Ascending aorta (tissue), 2 donors: ENCODE data around the gene CLMN. TPM values are rescaled to one million over a fixed set of nuclear protein-coding genes. Genes with fewer than 3 reads are reported as not detected.

Experiments
- DNase-seq, 2 donors: peaks; one replicate each; pipeline ENCODE4 v3.0.0-alpha.2; 2019; ENCODE audit warnings: low spot score in 2 of 2
- H3K27ac ChIP-seq, 2 donors: fragments of 200-600 bp; sonication (generic); one replicate each; pipeline ENCODE4 v1.5.1; 2016 to 2017; ENCODE audit warnings: mild to moderate bottlenecking in 1 of 2
- H3K27me3 ChIP-seq: fragments of 200-600 bp; sonication (generic); one replicate; pipeline ENCODE4 v1.5.1; 2017
- H3K36me3 ChIP-seq, 2 donors: fragments of 200-600 bp; sonication (generic); one replicate each; pipeline ENCODE4 v1.5.1; 2016
- H3K4me1 ChIP-seq, 2 donors: fragments of 200-600 bp; sonication (generic); one replicate each; pipeline ENCODE4 v1.5.1; 2016 to 2017; ENCODE audit warnings: mild to moderate bottlenecking in 1 of 2
- H3K4me3 ChIP-seq, 2 donors: fragments of 200-600 bp; sonication (generic); one replicate each; pipeline ENCODE4 v1.5.1; 2016 to 2017; ENCODE audit warnings: mild to moderate bottlenecking in 1 of 2
- H3K9me3 ChIP-seq, 2 donors: fragments of 200-600 bp; sonication (generic); one replicate each; pipeline ENCODE4 v1.5.1; 2016
- CTCF ChIP-seq, 3 experiments: fragments of 200-600 bp in 2 of 3; fragments of 450-650 bp in 1 of 3; sonication (generic) in 2 of 3; IDR thresholded peaks; one replicate each; pipeline ENCODE4 v1.5.1; 2016 to 2019; ENCODE audit warnings: antibody characterized with exemption in 3 of 3, mild to moderate bottlenecking in 1 of 3, moderate library complexity in 1 of 3
- intact Hi-C: fragments of 100-400 bp; cut with DNase I; formaldehyde crosslinking; loops from one replicate; pipeline ENCODE4 v1.15.1; 2023
- total RNA-seq: library from RNA; depleted of rRNA; stranded (reverse); fragments of >200 nt; gene quantifications from one replicate; pipeline ENCODE4 v1.1.0, GENCODE V29; 2016

The CLMN gene
- total RNA-seq, 1 donor from 2014 or later = 4.7 TPM

- DNase-seq = no peak
- intact Hi-C loops = no loop called here
Measured at GRCh38 chr14:95235351-95235750, 84.4 kb downstream of the CLMN start.

DNA sequence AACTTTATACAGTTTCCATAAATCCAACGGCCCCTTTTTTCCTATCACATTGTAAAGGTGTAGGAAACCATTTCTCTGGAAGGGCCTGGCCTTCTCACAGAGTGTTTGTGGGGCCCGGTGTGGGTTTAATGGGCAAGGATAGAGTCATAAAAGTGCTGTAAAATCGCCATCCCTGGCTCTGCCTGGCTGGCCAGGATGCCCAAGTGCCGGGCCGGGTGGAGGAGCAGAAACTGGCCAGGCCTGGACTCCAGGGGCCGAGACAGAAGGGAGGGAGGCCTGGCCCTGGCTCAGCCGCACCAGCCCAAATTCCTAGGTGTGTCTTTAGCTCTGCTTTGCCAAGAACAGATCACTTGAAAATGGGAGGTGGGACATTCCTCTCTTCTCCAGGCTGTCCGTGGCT lies 85.3 kb downstream of the CLMN start:
- Histone ChIP-seq H3K9me3 (no peaks in the 10 kb centered on the region), H3K27ac (no peak overlapping the region), H3K4me3 (no peak overlapping the region), H3K4me1 (no peaks in the 10 kb centered on the region), H3K27me3 (no peaks in the 10 kb centered on the region), H3K36me3 (no peaks in the 10 kb centered on the region)
- intact Hi-C loops = no loop called here
- no peak for DNase-seq
- TF ChIP-seq CTCF (IDR thresholded peaks at IDR 0.05) = no peak

More at GRCh38 chr14:95235351-95235750, 84.4 kb downstream of the CLMN start:
- Histone ChIP-seq H3K36me3 (no peaks in the 10 kb centered on the region), H3K9me3 (no peaks in the 10 kb centered on the region), H3K4me1 (no peaks in the 10 kb centered on the region), H3K27me3 (no peaks in the 10 kb centered on the region), H3K27ac (no peak overlapping the region), H3K4me3 (no peak overlapping the region)
- TF ChIP-seq CTCF (IDR thresholded peaks at IDR 0.05) = no peak

GRCh38 chr14:95233702-95234241 lies 85.9 kb downstream of the CLMN start:
- Histone ChIP-seq H3K9me3 (no peaks in the 10 kb centered on the region), H3K27me3 (no peaks in the 10 kb centered on the region), H3K27ac (no peak overlapping the region), H3K4me1 (no peaks in the 10 kb centered on the region), H3K4me3 (no peak overlapping the region), H3K36me3 (no peaks in the 10 kb centered on the region)
- DNase-seq = no peak
- intact Hi-C loops = no loop called here
- TF ChIP-seq CTCF (IDR thresholded peaks at IDR 0.05) = no peak

DNA sequence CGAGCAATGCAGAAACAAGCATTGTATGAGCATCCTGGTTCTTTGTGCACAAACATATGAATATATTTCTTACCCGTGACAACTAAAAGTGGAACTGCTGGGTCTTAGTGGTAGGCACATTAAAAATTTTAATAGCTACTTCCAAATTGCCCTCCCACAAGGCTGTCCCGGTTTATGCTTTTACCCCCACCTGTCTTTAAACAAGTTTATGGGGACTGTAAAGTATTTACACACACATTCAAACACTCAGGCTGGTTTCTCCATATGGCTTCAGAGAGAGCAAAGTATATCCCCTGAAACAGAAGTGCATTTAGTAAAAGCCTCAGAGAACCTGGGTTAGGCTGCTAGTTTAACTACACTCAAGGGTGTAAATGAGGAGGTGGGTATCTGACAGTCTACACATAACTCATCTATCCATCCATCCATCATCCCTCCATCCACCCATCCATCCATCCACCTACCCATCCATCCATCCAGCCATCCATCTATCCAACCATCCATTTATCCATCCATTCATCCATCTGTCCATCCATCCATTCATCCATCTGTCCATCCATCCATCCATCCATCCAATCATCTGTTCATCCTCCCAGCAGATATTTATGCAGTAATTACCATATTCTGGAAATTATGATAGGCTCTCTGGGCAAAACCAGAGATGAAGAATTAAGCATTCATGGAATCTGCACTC lies 86.7 kb downstream of the CLMN start:
- no peaks in the 10 kb centered on the region for H3K27me3 ChIP-seq
- no peaks in the 10 kb centered on the region for H3K36me3 ChIP-seq
- H3K27ac ChIP-seq = no peak overlapping the region
- H3K4me1 ChIP-seq = no peaks in the 10 kb centered on the region
- H3K4me3 ChIP-seq = no peak overlapping the region
- intact Hi-C loops = no loop called here
- no peaks in the 10 kb centered on the region for H3K9me3 ChIP-seq
- DNase-seq = no peak
- no peak for TF ChIP-seq CTCF (IDR thresholded peaks at IDR 0.05)

DNA sequence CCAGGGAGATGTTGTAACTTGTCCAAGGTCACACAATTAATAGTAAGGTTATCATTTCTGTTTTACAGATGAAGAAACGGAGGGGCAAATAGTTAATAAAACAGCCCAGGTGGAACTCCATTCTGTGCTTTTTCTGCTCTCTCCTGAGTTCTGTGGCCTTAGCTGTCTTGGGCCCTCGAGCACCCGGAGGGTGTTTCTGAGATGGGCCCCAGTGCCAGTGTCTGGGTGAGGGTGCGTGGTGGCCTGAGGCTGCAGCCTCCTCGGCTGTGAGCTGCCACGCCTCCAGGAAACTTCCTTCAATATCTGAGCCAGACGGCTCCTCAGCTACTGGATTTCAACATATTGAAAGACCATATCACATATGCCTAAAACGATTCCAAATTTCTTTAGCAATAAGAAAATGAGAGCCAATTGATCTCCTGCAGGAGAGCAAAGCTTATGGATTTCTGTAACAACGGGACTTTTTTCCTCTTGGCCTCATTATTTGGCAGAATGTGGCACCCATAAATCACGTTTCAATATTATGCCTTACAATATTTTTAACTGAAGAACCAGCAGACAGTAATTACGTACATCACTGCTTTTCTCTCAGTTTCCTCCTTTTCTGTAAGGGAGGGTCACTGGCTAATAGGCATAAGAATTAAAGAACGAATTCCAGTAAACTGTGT lies 87.6 kb downstream of the CLMN start:
- Histone ChIP-seq H3K4me3 (no peak overlapping the region), H3K9me3 (no peaks in the 10 kb centered on the region), H3K4me1 (peaks cover 0 to 1% of the 10 kb centered on the region in 2 donors), H3K27ac (no peak overlapping the region), H3K36me3 (no peaks in the 10 kb centered on the region), H3K27me3 (no peaks in the 10 kb centered on the region)
- TF ChIP-seq CTCF (IDR thresholded peaks at IDR 0.05) = no peak
- intact Hi-C loops = no loop called here
- DNase-seq = no peak
